GM12878 (cell line): ENCODE measurements around the gene OTULIN. TPM values are rescaled to one million over a fixed set of nuclear protein-coding genes. Genes with fewer than 3 reads are reported as not detected.

ENCODE experiments used
- BMI1 ChIP-seq: fragments of 450-650 bp; IDR thresholded peaks from 2 replicates; pipeline ENCODE4 v1.6.1; 2016; ENCODE audit warnings: mild to moderate bottlenecking, moderate library complexity, borderline replicate concordance
- CBX3 ChIP-seq: fragments of 200-600 bp; sonication (generic); IDR thresholded peaks from 2 replicates; pipeline ENCODE4 v1.6.1; 2016; ENCODE audit warnings: low read depth, borderline replicate concordance
- CEBPB ChIP-seq, 2 experiments: fragments of 150-350 bp in 1 of 2; IDR thresholded peaks; 2 replicates each; pipeline ENCODE4 v1.6.1; 2012 to 2014; ENCODE audit warnings: low read depth in 2 of 2, low read length in 2 of 2, borderline replicate concordance in 1 of 2, inconsistent platforms in 1 of 2
- CHD1 ChIP-seq: IDR thresholded peaks from 2 replicates; pipeline ENCODE4 v1.6.1; 2012; ENCODE audit warnings: low read depth, low read length, improper control_type of control experiment
- CREM ChIP-seq: IDR thresholded peaks from 2 replicates; pipeline ENCODE4 v1.6.1; 2014; ENCODE audit warnings: antibody characterized with exemption, low read depth
- EP300 ChIP-seq, 2 experiments: fragments of 150-350 bp in 1 of 2; IDR thresholded peaks; 2 replicates each; pipeline ENCODE4 v1.6.1; 2011 to 2012; ENCODE audit warnings: low read depth in 2 of 2, low read length in 2 of 2, borderline replicate concordance in 1 of 2, improper control_type of control experiment in 1 of 2, inconsistent platforms in 1 of 2; ENCODE audit not compliant: control insufficient read depth in 1 of 2
- IRF4 ChIP-seq: IDR thresholded peaks from 2 replicates; pipeline ENCODE4 v1.6.1; 2011; ENCODE audit warnings: low read depth, low read length
- MEF2B ChIP-seq: fragments of 450-650 bp; IDR thresholded peaks from 2 replicates; pipeline ENCODE4 v1.6.1; 2018; ENCODE audit warnings: mild to moderate bottlenecking, moderate library complexity; ENCODE audit not compliant: partially characterized antibody, poor library complexity, severe bottlenecking
- MYB ChIP-seq: fragments of 150-350 bp; IDR thresholded peaks from 2 replicates; pipeline ENCODE4 v1.6.1; 2014; ENCODE audit warnings: mild to moderate bottlenecking, low read depth, low read length, borderline replicate concordance
- NR2C1 ChIP-seq: fragments of 450-650 bp; IDR thresholded peaks from 2 replicates; pipeline ENCODE4 v1.6.1; 2017; ENCODE audit warnings: antibody characterized with exemption, mild to moderate bottlenecking, moderate library complexity
- NR2F1 ChIP-seq: fragments of 450-650 bp; conservative IDR thresholded peaks from 2 replicates; pipeline ENCODE4 v1.6.1; 2017; ENCODE audit warnings: mild to moderate bottlenecking
- PAX5 ChIP-seq: IDR thresholded peaks from 2 replicates; pipeline ENCODE4 v1.6.1; 2011; ENCODE audit warnings: low read depth, low read length, borderline replicate concordance
- RAD51 ChIP-seq: fragments of 450-650 bp; IDR thresholded peaks from 2 replicates; pipeline ENCODE4 v1.6.1; 2016; ENCODE audit warnings: moderate library complexity, mild to moderate bottlenecking, inconsistent platforms
- RCOR1 ChIP-seq: conservative IDR thresholded peaks from 2 replicates; pipeline ENCODE4 v1.6.1; 2012; ENCODE audit warnings: low read depth, low read length, improper control_type of control experiment
- REST ChIP-seq: IDR thresholded peaks from 2 replicates; pipeline ENCODE4 v1.6.1; 2012; ENCODE audit warnings: mild to moderate bottlenecking, low read depth, low read length
- SIN3A ChIP-seq: IDR thresholded peaks from 2 replicates; pipeline ENCODE4 v1.6.1; 2012; ENCODE audit warnings: low read depth, low read length, improper control_type of control experiment
- SP1 ChIP-seq: IDR thresholded peaks from one replicate; pipeline ENCODE4 v1.6.1; 2011; ENCODE audit warnings: low read depth, low read length
- SREBF1 ChIP-seq: IDR thresholded peaks from 2 replicates; pipeline ENCODE4 v1.6.1; 2012; ENCODE audit warnings: mild to moderate bottlenecking, low read length
- STAT1 ChIP-seq: fragments of 450-650 bp; conservative IDR thresholded peaks from 2 replicates; pipeline ENCODE4 v1.6.1; 2014; ENCODE audit warnings: antibody characterized with exemption, mild to moderate bottlenecking
- TBL1XR1 ChIP-seq: IDR thresholded peaks from 2 replicates; pipeline ENCODE4 v1.6.1; 2012; ENCODE audit warnings: low read depth, low read length, improper control_type of control experiment
- TCF3 ChIP-seq: IDR thresholded peaks from 2 replicates; pipeline ENCODE4 v1.6.1; 2012; ENCODE audit warnings: low read depth, mild to moderate bottlenecking, low read length, borderline replicate concordance; ENCODE audit not compliant: insufficient read depth
- WRNIP1 ChIP-seq: IDR thresholded peaks from 2 replicates; pipeline ENCODE4 v1.6.1; 2011; ENCODE audit warnings: low read depth, low read length, improper control_type of control experiment, borderline replicate concordance
- ZBED1 ChIP-seq: IDR thresholded peaks from 2 replicates; pipeline ENCODE4 v1.6.1; 2016; ENCODE audit warnings: borderline replicate concordance
- polyA plus RNA-seq, 11 experiments: library from polyadenylated mRNA; depleted of rRNA in 4 of 11; unstranded in 6 of 11; stranded (reverse) in 5 of 11; fragments of >200 nt; fragmentation: Nextera tagmentation in 4 of 11; fragmentation: Illumina TruSeq in 1 of 11; extraction: Ambion mirVana in 4 of 11; extraction: Trizol in 1 of 11; gene quantifications; 1 replicate in 1 of 11; 2 replicates in 10 of 11; pipeline versions ENCODE4 v1.2.1 to v1.2.3, GENCODE V29; 2011 to 2016; ENCODE audit warnings: inconsistent platforms in 2 of 11, missing spikeins in 2 of 11, low read depth in 1 of 11
- total RNA-seq, 4 experiments: library from RNA; depleted of rRNA in 3 of 4; stranded (reverse); fragments of >200 nt in 3 of 4; fragmentation: Illumina TruSeq in 1 of 4; extraction: Trizol in 1 of 4; gene quantifications; 2 replicates each; pipeline versions ENCODE4 v1.2.1 to v1.2.3, GENCODE V29; 2013 to 2021
- TF ChIP-seq, protein P1 (sequence below): fragments of 450-650 bp; IDR thresholded peaks from 2 replicates; pipeline ENCODE4 v1.6.1; 2017; ENCODE audit warnings: mild to moderate bottlenecking, moderate library complexity

Gene OTULIN
- total and polyA plus RNA-seq, 10 of the 15 experiments (the other 5 are each of a cell fraction or from before 2014, with no cell fraction given): 6.6 to 70.5 (median 28.7) TPM

GRCh38 chr5:14664270-14665100 lies at the start of gene OTULIN (continued):
- no peak for TF ChIP-seq REST
- TF ChIP-seq CHD1: no peak
- TF ChIP-seq SREBF1: no peak; the same call in 1 of the 2 replicates
- TF ChIP-seq CBX3: no peak
- TF ChIP-seq RCOR1: 0 out of 2 replicates have a peak, but pooled peaks have one; percentile 18
- peak; percentile 98 for TF ChIP-seq NR2F1
- TF ChIP-seq SIN3A: peak; percentile 77
- no peak for TF ChIP-seq IRF4
- no peak for TF ChIP-seq MYB
- TF ChIP-seq NR2C1: peak; percentile 96
- no peak; the same call in 1 of the 2 replicates for TF ChIP-seq ZBED1
- no peak for TF ChIP-seq STAT1
- no peak for TF ChIP-seq RAD51
- peak; percentile 50 for TF ChIP-seq SP1
- no peak for TF ChIP-seq CEBPB (IDR thresholded peaks at IDR 0.05; ENCODE audit: borderline replicate concordance in 1 of 2, low read depth in 2 of 2, low read length in 2 of 2)
- TF ChIP-seq MEF2B: peak; percentile 56
- TF ChIP-seq EP300 (IDR thresholded peaks at IDR 0.05; ENCODE audit: borderline replicate concordance in 1 of 2, control insufficient read depth in 1 of 2, low read depth in 2 of 2, low read length in 2 of 2): 0 out of 4 replicates have a peak, but pooled peaks of 1 of the 2 experiments have one; percentile 9
- TF ChIP-seq PAX5: 0 out of 2 replicates have a peak, but pooled peaks have one; percentile 4
- no peak for TF ChIP-seq WRNIP1
- TF ChIP-seq TBL1XR1: no peak
- TF ChIP-seq, protein P1, sequence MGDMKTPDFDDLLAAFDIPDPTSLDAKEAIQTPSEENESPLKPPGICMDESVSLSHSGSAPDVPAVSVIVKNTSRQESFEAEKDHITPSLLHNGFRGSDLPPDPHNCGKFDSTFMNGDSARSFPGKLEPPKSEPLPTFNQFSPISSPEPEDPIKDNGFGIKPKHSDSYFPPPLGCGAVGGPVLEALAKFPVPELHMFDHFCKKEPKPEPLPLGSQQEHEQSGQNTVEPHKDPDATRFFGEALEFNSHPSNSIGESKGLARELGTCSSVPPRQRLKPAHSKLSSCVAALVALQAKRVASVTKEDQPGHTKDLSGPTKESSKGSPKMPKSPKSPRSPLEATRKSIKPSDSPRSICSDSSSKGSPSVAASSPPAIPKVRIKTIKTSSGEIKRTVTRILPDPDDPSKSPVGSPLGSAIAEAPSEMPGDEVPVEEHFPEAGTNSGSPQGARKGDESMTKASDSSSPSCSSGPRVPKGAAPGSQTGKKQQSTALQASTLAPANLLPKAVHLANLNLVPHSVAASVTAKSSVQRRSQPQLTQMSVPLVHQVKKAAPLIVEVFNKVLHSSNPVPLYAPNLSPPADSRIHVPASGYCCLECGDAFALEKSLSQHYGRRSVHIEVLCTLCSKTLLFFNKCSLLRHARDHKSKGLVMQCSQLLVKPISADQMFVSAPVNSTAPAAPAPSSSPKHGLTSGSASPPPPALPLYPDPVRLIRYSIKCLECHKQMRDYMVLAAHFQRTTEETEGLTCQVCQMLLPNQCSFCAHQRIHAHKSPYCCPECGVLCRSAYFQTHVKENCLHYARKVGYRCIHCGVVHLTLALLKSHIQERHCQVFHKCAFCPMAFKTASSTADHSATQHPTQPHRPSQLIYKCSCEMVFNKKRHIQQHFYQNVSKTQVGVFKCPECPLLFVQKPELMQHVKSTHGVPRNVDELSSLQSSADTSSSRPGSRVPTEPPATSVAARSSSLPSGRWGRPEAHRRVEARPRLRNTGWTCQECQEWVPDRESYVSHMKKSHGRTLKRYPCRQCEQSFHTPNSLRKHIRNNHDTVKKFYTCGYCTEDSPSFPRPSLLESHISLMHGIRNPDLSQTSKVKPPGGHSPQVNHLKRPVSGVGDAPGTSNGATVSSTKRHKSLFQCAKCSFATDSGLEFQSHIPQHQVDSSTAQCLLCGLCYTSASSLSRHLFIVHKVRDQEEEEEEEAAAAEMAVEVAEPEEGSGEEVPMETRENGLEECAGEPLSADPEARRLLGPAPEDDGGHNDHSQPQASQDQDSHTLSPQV: no peak
- TF ChIP-seq TCF3: 0 out of 2 replicates have a peak, but pooled peaks have one; percentile 23
- TF ChIP-seq CREM: peak; percentile 51
- TF ChIP-seq BMI1: no peak
